Smooth muscle cell of the brain vasculature (primary cell): Measurements from ENCODE around the gene XYLT1.

Source experiments
- DNase-seq: peaks from one replicate; pipeline ENCODE4 v3.0.0-alpha.2; 2012; ENCODE audit warnings: low read depth, low spot score

The XYLT1 gene

GRCh38 chr16:17194190-17194780 lies 276.5 kb downstream of the XYLT1 start:
- DNase-seq, result no peak

GRCh38 chr16:17193566-17194100 lies 277.1 kb downstream of the XYLT1 start:
- DNase-seq, result no peak

- no peak for DNase-seq
Observed at GRCh38 chr16:17184026-17184425, 286.7 kb downstream of the XYLT1 start.

DNA sequence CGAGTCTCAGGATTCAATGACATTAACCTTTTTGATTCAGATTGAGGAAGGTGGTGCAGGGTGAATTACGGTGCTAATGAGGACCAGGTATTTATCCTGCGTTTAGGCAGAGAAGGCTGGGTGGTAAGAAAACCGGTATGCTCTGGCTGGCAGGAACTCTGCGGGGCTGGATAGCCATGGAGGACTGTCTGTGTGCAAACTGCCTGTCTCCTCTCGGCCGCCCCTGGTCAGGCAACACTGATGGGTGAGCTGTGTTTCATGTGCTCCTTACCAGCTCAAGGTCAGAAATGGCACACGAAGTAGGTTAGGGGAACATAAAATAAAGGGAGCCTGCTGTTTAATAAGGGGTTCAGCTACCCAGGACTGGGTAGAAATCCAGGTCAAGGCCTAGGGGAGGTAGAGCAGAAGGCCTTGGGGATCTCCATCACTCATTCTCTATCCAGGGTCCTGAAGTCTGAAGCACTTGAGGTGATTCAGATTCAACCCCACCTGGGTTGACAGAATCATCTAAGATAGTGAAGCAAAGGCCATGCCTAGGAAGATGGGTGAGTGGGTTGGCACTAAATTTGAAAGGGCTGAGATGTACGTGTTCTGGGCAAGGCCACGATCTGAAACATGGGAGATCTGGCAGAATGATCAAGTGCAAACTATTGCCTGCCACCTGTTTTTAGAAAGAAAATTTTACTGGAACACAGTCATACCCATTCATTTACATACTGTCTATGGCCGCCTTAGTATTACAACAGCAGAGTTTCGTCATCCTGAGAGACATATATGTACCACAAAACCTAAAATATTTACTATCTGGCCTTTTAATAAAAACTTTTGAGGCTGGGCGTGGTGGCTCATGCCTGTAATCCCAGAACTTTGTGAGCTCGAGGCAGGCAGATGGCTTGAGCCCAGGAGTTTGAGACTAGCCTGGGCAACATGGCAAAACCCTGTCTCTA lies 292.5 kb downstream of the XYLT1 start:
- DNase-seq, result no peak

DNA sequence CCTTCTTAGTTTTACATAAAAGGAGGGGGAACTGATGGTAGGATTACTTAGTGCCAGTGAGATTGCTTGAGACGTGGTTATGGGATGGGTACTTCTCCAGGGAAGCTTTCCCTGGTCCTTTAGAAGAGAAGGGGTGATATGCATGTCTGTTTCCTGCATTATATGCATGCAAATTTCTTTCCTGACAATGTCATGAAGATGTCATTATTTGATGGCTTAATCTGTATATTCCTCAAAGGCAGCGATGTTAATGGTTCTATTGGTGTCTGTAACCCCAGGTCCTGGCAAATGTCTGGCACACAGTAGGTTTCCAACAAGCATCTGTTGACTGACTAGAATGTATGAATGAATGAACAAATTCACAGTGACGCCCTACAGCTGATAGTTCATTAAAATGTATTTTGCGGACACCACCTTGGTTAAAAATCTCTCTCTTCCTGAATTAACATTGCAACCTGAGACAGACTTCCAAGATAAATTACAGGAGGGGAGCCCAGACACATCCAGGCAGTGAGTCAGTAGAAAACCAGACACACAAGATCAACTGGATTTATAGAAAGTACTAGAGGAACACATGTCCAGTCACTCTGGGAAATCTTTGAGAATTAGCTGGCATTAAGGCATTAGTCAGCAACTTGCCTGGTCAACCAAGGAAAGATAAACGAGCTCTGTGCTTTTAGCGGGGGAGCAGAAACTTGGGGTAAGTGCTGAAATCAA lies 293.4 kb downstream of the XYLT1 start:
- no peak for DNase-seq

DNA sequence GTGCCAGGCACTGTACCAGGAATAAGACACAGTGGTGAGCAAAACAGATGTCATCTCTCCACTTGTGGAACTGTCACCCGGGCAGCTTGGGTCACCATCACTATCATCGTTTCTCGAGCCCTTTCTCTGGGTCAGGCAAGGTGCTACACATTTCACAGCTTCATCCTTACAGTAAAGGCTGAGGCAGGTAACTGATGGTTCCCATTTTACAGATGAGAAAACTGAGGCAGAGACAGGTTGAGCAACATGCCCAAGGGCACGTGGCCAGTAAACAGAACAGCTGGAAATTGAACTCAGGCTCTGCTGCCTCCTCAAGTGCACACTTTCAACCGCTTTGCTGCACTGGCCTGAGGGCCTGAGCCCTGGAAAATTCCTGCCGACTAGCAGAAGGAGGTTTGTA lies 294.6 kb downstream of the XYLT1 start:
- no peak for DNase-seq

DNA sequence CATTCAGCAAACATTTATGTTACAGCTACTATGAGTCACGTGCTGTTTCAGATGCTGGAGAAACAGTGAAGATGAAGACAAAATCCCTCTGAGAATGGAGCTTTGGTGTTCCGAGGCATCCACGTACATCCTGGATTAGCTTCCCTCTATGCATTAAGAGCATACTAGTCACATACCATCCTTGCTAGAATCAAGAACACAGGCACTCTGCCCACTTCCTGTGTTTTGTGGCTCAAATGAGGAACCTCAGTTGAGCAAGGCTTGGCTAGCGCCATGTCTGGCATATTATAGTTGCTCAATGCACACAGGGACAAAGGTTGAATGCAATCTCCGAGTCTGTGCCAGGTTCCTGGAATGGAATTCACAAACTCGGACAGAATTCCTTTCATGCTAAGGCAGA lies 297.5 kb downstream of the XYLT1 start:
- no peak for DNase-seq

- no peak for DNase-seq
Observed at GRCh38 chr16:17171250-17172143, 299.3 kb downstream of the XYLT1 start.

- no peak for DNase-seq
Observed at GRCh38 chr16:17170435-17170834, 300.3 kb downstream of the XYLT1 start.

DNA sequence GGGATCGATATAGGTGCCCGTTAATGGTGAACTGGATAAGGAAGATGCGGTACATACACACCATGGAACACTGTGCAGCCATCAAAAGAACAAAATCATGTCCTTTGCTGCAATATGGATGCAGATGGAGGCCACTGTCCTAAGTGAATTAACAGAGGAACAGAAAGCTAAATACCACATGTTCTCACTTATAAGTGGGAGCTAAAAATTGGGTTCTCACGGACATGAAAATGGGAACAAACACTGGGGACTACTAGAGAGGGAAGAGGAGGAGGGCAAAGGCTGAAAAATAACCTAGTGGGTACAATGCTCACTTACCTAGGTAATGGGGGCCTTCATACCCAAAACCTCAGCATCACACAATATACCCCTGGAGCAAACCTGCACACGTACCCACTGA lies 302.6 kb downstream of the XYLT1 start:
- no peak for DNase-seq

- DNase-seq, result no peak
Observed at GRCh38 chr16:17166095-17166494, 304.7 kb downstream of the XYLT1 start.

GRCh38 chr16:17162560-17162959 lies 308.2 kb downstream of the XYLT1 start:
- no peak for DNase-seq

GRCh38 chr16:17160920-17161431 lies 309.8 kb downstream of the XYLT1 start:
- no peak for DNase-seq

DNA sequence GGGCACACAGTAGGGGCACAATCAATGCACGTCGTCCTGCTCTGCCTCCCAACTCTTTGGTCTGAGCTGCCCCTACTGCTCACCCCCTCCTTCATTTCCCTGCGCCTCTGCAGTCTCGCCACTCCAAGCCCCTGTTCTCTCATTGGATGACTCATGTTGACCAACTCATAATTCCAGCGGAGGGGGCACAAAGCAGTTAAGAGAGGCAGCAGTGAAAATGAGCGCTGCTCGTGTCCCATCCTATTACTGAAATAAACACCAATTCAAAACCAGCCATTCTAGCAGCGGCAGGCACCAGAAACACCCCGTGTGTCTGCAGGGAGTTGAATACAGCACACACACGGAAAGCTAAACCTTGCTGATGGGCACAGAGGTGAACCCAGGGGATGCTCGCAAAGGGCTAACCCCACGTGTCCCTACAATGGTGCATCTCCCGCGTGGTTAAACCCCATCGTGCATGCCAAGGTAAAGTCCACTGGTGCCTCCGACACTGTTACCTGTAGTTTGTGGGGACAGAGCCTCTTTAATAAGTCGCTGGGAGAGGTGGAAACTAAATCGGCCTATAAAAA lies 310.4 kb downstream of the XYLT1 start:
- DNase-seq, result no peak

DNA sequence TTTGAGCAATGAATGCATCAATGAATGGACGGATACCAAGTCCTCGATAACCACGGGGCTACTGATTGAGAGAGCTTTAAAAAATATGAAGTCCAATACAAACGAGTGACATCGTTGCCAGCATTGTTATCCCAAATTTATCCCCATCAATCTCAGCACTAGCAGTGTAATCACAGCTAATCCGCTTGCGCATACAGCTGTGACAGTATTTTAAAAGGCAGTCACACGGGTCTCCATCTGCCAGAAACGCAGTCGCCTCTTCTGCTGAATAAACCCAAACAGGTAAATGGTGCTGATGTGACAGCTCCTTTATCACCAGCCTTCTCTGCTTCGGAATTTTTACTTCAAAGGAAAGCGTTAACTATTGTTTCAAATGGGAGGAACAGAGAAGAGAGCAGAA lies 311.1 kb downstream of the XYLT1 start:
- DNase-seq, result no peak

DNA sequence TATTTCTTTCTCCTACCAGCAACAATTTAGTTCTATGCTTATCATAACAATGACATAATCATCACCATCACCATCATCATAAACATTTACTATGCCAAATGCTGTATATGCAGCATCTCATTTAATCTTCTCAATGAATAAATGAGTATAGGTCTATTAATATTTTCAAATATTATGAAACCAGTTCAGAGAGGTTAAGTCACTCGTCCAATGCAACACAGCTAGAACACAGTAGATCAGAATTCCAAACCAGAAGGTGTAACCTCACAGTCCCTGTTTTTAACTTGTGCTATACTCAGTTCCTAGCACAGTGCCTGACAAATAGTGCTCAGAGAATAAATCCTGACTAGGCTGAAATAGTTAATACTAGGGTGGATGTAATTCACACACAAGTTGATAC lies 314.8 kb downstream of the XYLT1 start:
- DNase-seq, result no peak

- DNase-seq, result no peak
Observed at GRCh38 chr16:17155485-17155884, 315.3 kb downstream of the XYLT1 start.

DNA sequence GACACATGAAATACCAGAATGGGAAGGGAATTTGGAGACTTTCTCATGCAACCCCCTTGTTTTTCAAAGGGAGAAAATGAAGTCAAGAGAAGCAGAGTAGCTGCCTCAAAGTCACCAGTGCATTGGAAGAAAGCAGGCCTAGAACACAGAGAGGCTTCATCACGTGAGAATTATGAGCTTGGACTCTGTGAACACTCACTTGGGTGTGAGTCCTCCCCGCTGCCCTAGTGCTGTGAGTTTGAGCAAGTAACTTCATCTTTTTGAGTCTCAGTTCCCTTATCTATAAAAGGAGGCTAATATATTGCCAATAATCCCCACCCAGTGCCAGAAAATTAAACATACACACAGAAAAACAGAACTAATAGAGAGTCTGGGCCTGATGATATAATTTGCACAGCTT lies 315.8 kb downstream of the XYLT1 start:
- no peak for DNase-seq

- DNase-seq, result no peak
Observed at GRCh38 chr16:17152311-17152710, 318.4 kb downstream of the XYLT1 start.

DNA sequence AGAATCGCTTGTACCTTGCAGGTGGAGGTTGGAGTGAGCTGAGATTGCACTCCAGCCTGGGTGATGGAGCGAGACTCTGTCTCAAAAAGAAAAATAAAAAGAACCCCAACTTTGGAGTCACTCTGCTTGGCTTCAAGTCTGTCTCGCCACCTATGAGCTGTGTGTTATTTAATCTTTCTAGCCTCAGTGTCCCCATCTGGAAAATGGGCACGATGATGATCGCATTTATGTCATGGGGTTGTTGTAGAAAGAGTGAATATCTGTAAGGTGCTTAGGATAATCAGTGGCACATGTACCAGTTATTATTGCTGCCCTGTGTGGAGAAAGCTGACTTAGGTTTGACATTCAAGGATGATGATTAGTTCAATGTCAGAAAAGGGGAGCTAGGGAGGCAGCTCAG lies 319.4 kb downstream of the XYLT1 start:
- no peak for DNase-seq
